GM12878 (cell line): ENCODE results near the gene ZNF302. TPM values are rescaled to one million over a fixed set of nuclear protein-coding genes. Genes with fewer than 3 reads are reported as not detected.
"Not testable (repeated sequence)": the region's sequence is repeated elsewhere in the genome, so short reads cannot be mapped to it uniquely, and the experiment has no call there.

Source experiments
- ATAC-seq: fragments of 200-7000 bp; cut with Tn5 transposase; 3 replicates; pipeline ENCODE4 v1.9.1; 2020; ENCODE audit warnings: mild to moderate bottlenecking, moderate library complexity
- BruUV-seq: library from RNA; stranded (reverse); fragments of 400-500 nt; replicated peaks from 2 replicates; lab custom pipeline; 2021; lab: Mats Ljungman, UMichigan
- CTCF ChIA-PET: fragments of 300-600 bp; sonication (Branson Sonifier 250); formaldehyde crosslinking; extraction: SDS; loops from one replicate; lab custom pipeline; 2021; ENCODE audit warnings: inconsistent platforms; lab: Yijun Ruan, JAX
- POLR2A ChIA-PET: fragments of 350-600 bp; formaldehyde crosslinking; extraction: SDS; loops from one replicate; lab custom pipeline; 2021; ENCODE audit warnings: inconsistent platforms; lab: Charles Lee
- RAD21 ChIA-PET: fragments of 300-600 bp; sonication (Branson Sonifier 250); formaldehyde crosslinking; loops from one replicate; lab custom pipeline; 2023; ENCODE audit warnings: antibody characterized with exemption; ENCODE audit not compliant: unreplicated experiment; lab: Charles Lee
- SMC1A ChIA-PET: fragments of 300-600 bp; sonication (Branson Sonifier 250); formaldehyde crosslinking; loops from one replicate; lab custom pipeline; 2023; ENCODE audit not compliant: unreplicated experiment, uncharacterized antibody; lab: Charles Lee
- DNase-seq: peaks from one replicate; pipeline ENCODE4 v3.0.0-alpha.2; 2011; ENCODE audit warnings: low read depth, low spot score
- FAIRE-seq: peaks from 3 replicates; lab custom pipeline; 2011; peaks lifted over from hg19 to GRCh38; lab: Jason Lieb, UNC
- H2AFZ ChIP-seq: 2 replicates; pipeline ENCODE4 v1.6.0; 2011; ENCODE audit warnings: low read depth, low read length, control low read depth; ENCODE audit not compliant: control insufficient read depth
- H3K27ac ChIP-seq: 2 replicates; pipeline ENCODE4 v1.5.1; 2011; ENCODE audit warnings: control low read depth; ENCODE audit not compliant: control insufficient read depth, insufficient read depth
- H3K27me3 ChIP-seq, 2 experiments: replicated peaks in 1 of 2; 2 replicates each; pipeline versions ENCODE4 v1.6.0 to v1.6.1; 2011; ENCODE audit warnings: low read length in 1 of 2; ENCODE audit not compliant: control insufficient read depth in 2 of 2, insufficient read depth in 2 of 2
- H3K36me3 ChIP-seq, 2 experiments: 2 replicates each; pipeline ENCODE4 v1.5.1; 2011; ENCODE audit warnings: low read length in 1 of 2; ENCODE audit not compliant: control insufficient read depth in 2 of 2, insufficient read depth in 2 of 2
- H3K4me1 ChIP-seq: 2 replicates; pipeline ENCODE4 v1.6.1; 2011; ENCODE audit warnings: mild to moderate bottlenecking, low read length, moderate library complexity, mixed read lengths; ENCODE audit not compliant: control insufficient read depth, insufficient read depth
- H3K4me2 ChIP-seq: 2 replicates; pipeline ENCODE4 v1.6.0; 2011; ENCODE audit warnings: control low read depth; ENCODE audit not compliant: control insufficient read depth, insufficient read depth
- H3K4me3 ChIP-seq: fragments of 200-600 bp; sonication (generic); 2 replicates; pipeline ENCODE4 v1.5.1; 2016
- H3K79me2 ChIP-seq: 2 replicates; pipeline ENCODE4 v1.6.0; 2011; ENCODE audit warnings: low read length; ENCODE audit not compliant: control insufficient read depth, insufficient read depth
- H3K9ac ChIP-seq: 2 replicates; pipeline ENCODE4 v1.8.0; 2011; ENCODE audit warnings: low read length, control low read depth, mixed read lengths; ENCODE audit not compliant: control insufficient read depth, insufficient read depth
- H3K9me3 ChIP-seq: replicated peaks from 3 replicates; pipeline ENCODE4 v1.5.1; 2011; ENCODE audit warnings: mild to moderate bottlenecking, low read length; ENCODE audit not compliant: control insufficient read depth, insufficient read depth
- H4K20me1 ChIP-seq: 2 replicates; pipeline ENCODE4 v1.6.0; 2011; ENCODE audit not compliant: control insufficient read depth, insufficient read depth
- E2F8 ChIP-seq: fragments of 450-650 bp; IDR thresholded peaks from 2 replicates; pipeline ENCODE4 v1.6.1; 2018; ENCODE audit warnings: mild to moderate bottlenecking, low read depth, moderate library complexity; ENCODE audit not compliant: partially characterized antibody
- EZH2 ChIP-seq: IDR thresholded peaks from 2 replicates; pipeline ENCODE4 v1.6.1; 2012; ENCODE audit warnings: low read depth, mild to moderate bottlenecking, control low read depth, inconsistent platforms, low read length, borderline replicate concordance; ENCODE audit not compliant: control insufficient read depth
- FOXM1 ChIP-seq: IDR thresholded peaks from 2 replicates; pipeline ENCODE4 v1.6.1; 2012; ENCODE audit warnings: low read depth, mild to moderate bottlenecking, inconsistent platforms, low read length, moderate library complexity
- GATAD2B ChIP-seq: fragments of 450-650 bp; conservative IDR thresholded peaks from 2 replicates; pipeline ENCODE4 v1.6.1; 2017; ENCODE audit warnings: low read depth, mild to moderate bottlenecking, moderate library complexity
- KDM1A ChIP-seq: fragments of 200-600 bp; sonication (generic); IDR thresholded peaks from 2 replicates; pipeline ENCODE4 v1.6.1; 2016; ENCODE audit warnings: borderline replicate concordance
- MAX ChIP-seq: IDR thresholded peaks from 2 replicates; pipeline ENCODE4 v1.6.1; 2012; ENCODE audit warnings: low read depth, low read length, improper control_type of control experiment
- RUNX3 ChIP-seq: IDR thresholded peaks from 2 replicates; pipeline ENCODE4 v1.6.1; 2012; ENCODE audit warnings: low read length, inconsistent platforms
- WGBS: methylation state at CpG from one replicate; pipeline ENCODE4 v1.1.6; 2016; ENCODE audit warnings: low lambda C conversion rate; ENCODE audit not compliant: insufficient replicate concordance, insufficient coverage; ENCODE audit errors: missing lambda C conversion rate; 5-methylcytosine and 5-hydroxymethylcytosine counted together
- in situ Hi-C: fragments of 300-500 bp; cut with MboI; formaldehyde crosslinking; loops from 9 replicates; pipeline ENCODE4 v1.14.3; 2018; ENCODE audit warnings: mixed read lengths
- intact Hi-C: fragments of 100-400 bp; cut with micrococcal nuclease; formaldehyde crosslinking; loops from one replicate; pipeline ENCODE4 v1.14.2; 2022; ENCODE audit not compliant: unreplicated experiment
- polyA plus RNA-seq, 11 experiments: library from polyadenylated mRNA; depleted of rRNA in 4 of 11; unstranded in 6 of 11; stranded (reverse) in 5 of 11; fragments of >200 nt; fragmentation: Nextera tagmentation in 4 of 11; fragmentation: Illumina TruSeq in 1 of 11; extraction: Ambion mirVana in 4 of 11; extraction: Trizol in 1 of 11; gene quantifications; 1 replicate in 1 of 11; 2 replicates in 10 of 11; pipeline versions ENCODE4 v1.2.1 to v1.2.3, GENCODE V29; 2011 to 2016; ENCODE audit warnings: inconsistent platforms in 2 of 11, missing spikeins in 2 of 11, low read depth in 1 of 11
- total RNA-seq, 4 experiments: library from RNA; depleted of rRNA in 3 of 4; stranded (reverse); fragments of >200 nt in 3 of 4; fragmentation: Illumina TruSeq in 1 of 4; extraction: Trizol in 1 of 4; gene quantifications; 2 replicates each; pipeline versions ENCODE4 v1.2.1 to v1.2.3, GENCODE V29; 2013 to 2021
- TF ChIP-seq, protein P1 (sequence below): IDR thresholded peaks from 2 replicates; pipeline ENCODE4 v1.6.1; 2012; ENCODE audit warnings: low read depth, low read length, improper control_type of control experiment

ZNF302 gene
- total and polyA plus RNA-seq, 10 of the 15 experiments (the other 5 are each of a cell fraction or from before 2014, with no cell fraction given): 8.4 to 35.4 (median 19.7) TPM

DNA sequence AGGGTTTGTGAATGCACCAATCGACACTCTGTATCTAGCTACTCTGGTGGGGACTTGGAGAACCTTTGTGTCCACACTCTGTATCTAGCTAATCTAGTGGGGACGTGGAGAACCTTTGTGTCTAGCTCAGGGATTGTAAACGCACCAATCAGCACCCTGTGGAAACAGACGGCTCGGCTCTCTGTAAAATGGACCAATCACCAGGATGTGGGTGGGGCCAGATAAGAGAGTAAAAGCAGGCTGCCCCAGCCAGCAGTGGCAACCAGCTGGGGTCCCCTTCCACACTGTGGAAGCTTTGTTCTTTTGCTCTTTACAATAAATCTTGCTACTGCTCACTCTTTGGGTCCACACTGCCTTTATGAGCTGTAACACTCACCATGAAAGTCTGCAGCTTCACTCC, 8.8 kb upstream of the ZNF302 start:
- H3K4me1 ChIP-seq, in situ Hi-C loops, H3K79me2 ChIP-seq, CTCF ChIA-PET, SMC1A ChIA-PET, H3K27me3 ChIP-seq, FAIRE-seq, DNase-seq, H3K36me3 ChIP-seq, RAD21 ChIA-PET, H4K20me1 ChIP-seq, H3K27ac ChIP-seq, BruUV-seq, intact Hi-C loops, H2AFZ ChIP-seq, H3K4me2 ChIP-seq, H3K9me3 ChIP-seq, H3K9ac ChIP-seq, POLR2A ChIA-PET, H3K4me3 ChIP-seq, ATAC-seq: not testable (repeated sequence)
- 95% methylated on average over 5 of the region's 5 CpGs for WGBS

DNA sequence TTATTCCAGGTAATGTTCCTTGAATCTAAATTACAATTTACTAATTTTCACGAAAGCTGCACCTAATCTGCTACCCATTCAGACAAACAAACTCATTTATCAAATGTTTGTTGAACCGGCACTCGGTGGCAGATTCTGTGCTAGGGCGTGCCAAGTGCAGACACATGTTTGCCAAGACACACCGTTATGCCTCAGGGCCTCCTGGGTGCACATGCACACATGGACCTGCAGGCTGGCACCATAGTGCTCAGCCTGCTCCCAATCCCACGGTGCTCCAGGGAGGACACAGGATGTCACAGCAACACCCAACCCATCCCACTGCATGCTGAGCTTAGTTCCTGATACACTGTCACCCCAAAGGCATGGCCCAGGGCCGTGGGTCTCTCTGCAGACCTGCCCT, 8.2 kb upstream of the ZNF302 start:
- no peak for ATAC-seq
- BruUV-seq: no TSS peak
- no peak overlapping the region for H3K4me2 ChIP-seq
- no peaks in the 10 kb centered on the region for H3K36me3 ChIP-seq
- H2AFZ ChIP-seq: no peak overlapping the region
- no peak overlapping the region for H3K4me3 ChIP-seq
- ChIA-PET SMC1A (no interaction called here), POLR2A (no interaction called here), CTCF (no interaction called here), RAD21 (no interaction called here)
- no peak overlapping the region for H3K9ac ChIP-seq
- in situ Hi-C loops: no loop called here
- FAIRE-seq: no peak
- DNase-seq: no peak
- no peaks in the 10 kb centered on the region for H4K20me1 ChIP-seq
- no peaks in the 10 kb centered on the region for H3K79me2 ChIP-seq
- 37% methylated on average over 7 of the region's 7 CpGs for WGBS
- H3K4me1 ChIP-seq: no peaks in the 10 kb centered on the region
- intact Hi-C loops: no loop called here
- H3K27ac ChIP-seq: no peak overlapping the region
- no peaks in the 10 kb centered on the region for H3K27me3 ChIP-seq
- no peaks in the 10 kb centered on the region; the same call in 2 of the 3 replicates for H3K9me3 ChIP-seq
- no peak for TF ChIP-seq GATAD2B
- no peak for TF ChIP-seq KDM1A
- no peak for TF ChIP-seq MAX
- TF ChIP-seq RUNX3: no peak
- TF ChIP-seq EZH2: no peak
- TF ChIP-seq, protein P1, sequence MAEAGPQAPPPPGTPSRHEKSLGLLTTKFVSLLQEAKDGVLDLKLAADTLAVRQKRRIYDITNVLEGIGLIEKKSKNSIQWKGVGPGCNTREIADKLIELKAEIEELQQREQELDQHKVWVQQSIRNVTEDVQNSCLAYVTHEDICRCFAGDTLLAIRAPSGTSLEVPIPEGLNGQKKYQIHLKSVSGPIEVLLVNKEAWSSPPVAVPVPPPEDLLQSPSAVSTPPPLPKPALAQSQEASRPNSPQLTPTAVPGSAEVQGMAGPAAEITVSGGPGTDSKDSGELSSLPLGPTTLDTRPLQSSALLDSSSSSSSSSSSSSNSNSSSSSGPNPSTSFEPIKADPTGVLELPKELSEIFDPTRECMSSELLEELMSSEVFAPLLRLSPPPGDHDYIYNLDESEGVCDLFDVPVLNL: no peak
- no peak for TF ChIP-seq FOXM1
- TF ChIP-seq E2F8: no peak
